H54 (cell line): Measurements from ENCODE around the gene SREK1IP1.

Experiments
- DNase-seq: peaks from one replicate; pipeline ENCODE4 v3.0.0; 2011; ENCODE audit warnings: low spot score, mixed read lengths; ENCODE audit not compliant: insufficient read length
- FAIRE-seq: peaks from 3 replicates; lab custom pipeline; 2011; peaks lifted over from hg19 to GRCh38; lab: Jason Lieb, UNC
- POLR2A ChIP-seq: IDR thresholded peaks from 2 replicates; pipeline ENCODE4 v1.6.1; 2011; ENCODE audit warnings: low read depth, mild to moderate bottlenecking, low read length

The SREK1IP1 gene

GRCh38 chr5:64784451-64785025 lies 16.0 kb upstream of the SREK1IP1 start:
- peak; percentile 84 for FAIRE-seq
- TF ChIP-seq POLR2A: no peak
- DNase-seq: no peak

GRCh38 chr5:64775291-64775690 lies 6.8 kb upstream of the SREK1IP1 start:
- TF ChIP-seq POLR2A: no peak
- no peak for DNase-seq

DNA sequence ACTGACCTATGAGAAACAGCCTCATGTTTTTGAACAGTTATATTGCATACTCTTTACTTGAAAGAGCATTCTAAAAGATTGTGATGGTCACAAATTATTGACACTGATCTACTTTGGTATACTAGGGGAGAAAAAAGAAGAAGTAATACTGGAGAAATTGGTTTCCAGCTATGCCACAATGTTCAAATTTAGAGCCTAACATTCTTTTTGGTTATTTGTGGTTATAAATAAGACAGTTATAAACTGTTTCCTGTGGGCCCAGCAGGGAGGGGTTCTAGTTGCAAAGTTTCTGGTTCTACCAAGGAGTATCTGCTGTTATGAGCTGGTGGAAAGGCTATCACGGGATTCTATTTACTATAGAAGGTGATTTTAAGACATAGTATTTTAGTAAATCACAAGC lies 5.0 kb upstream of the SREK1IP1 start:
- DNase-seq (no peak), FAIRE-seq (no peak)
- TF ChIP-seq POLR2A: no peak

More at GRCh38 chr5:64775291-64775690, 6.8 kb upstream of the SREK1IP1 start:
- no peak for FAIRE-seq

- no peak for TF ChIP-seq POLR2A
- FAIRE-seq: no peak
- DNase-seq: no peak
Observed at GRCh38 chr5:64771736-64772135, 3.2 kb upstream of the SREK1IP1 start.

DNA sequence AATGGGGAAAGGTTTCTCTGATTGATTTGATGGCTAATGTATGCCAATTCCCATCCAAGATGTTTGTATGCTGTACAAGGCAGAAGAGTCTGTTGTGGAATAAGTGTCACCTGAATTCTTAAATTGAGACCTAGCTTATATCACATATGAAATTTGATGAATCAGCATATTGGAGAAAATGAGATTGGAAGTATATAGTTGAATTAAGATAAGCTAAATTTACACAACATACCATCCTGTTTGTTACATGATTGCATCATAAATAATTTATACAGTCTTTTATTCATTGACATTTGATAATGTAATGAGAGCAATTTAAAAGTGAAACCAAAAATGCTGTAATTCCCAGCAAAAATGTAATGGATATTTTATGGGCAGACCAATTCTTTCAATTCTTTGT lies 1.4 kb upstream of the SREK1IP1 start:
- FAIRE-seq (no peak), DNase-seq (no peak)
- TF ChIP-seq POLR2A: no peak

DNA sequence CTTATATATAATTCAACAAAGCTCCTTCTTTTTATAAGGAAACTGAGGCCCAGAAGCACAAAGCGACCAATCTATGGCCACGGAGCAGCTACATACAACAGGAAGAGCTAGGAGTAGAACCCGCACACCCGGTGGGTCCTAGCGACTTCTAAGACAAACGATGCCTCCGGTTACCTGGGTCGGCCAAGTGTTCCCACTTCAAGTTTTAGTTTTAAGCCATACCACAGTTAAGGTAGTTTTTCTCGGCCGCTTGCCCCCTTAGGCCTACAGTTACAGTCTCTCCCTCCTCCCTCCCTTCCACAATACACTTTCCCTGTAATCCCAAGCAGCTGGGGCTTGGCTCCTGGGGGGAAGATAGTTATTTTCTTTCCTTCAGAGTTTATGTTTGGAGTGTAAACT lies 533 bp downstream of the SREK1IP1 start:
- DNase-seq (no peak), FAIRE-seq (no peak)
- no peak for TF ChIP-seq POLR2A

DNA sequence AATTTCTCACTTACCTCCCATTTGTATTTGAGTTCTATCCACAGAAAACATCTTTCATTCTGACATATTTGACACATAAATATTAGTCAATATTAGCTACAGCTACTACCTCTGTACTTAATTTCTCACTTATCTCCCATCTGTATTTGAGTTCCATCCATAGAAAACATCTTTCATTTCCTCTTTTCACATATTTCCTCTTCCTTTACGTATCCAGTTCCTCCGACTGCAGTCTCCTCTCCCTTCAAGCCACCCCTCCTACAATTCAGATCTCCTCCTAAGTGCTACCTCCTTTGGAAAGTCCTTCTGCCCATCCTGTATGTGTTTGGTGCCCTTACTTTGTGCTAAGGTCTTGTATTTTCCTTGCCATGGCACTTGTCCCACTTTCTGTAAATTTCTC lies 1.6 kb downstream of the SREK1IP1 start:
- TF ChIP-seq POLR2A: no peak
- FAIRE-seq (no peak), DNase-seq (no peak)

- FAIRE-seq: no peak
- no peak for DNase-seq
- no peak for TF ChIP-seq POLR2A
Observed at GRCh38 chr5:64765804-64766504, 2.5 kb downstream of the SREK1IP1 start.

- TF ChIP-seq POLR2A: no peak
- FAIRE-seq: no peak
- no peak for DNase-seq
Observed at GRCh38 chr5:64763948-64764503, 4.5 kb downstream of the SREK1IP1 start.

GRCh38 chr5:64759960-64760660 lies 8.4 kb downstream of the SREK1IP1 start:
- FAIRE-seq: no peak
- no peak for DNase-seq
- no peak for TF ChIP-seq POLR2A

GRCh38 chr5:64758901-64759300 lies 9.6 kb downstream of the SREK1IP1 start:
- no peak for TF ChIP-seq POLR2A
- no peak for FAIRE-seq

DNA sequence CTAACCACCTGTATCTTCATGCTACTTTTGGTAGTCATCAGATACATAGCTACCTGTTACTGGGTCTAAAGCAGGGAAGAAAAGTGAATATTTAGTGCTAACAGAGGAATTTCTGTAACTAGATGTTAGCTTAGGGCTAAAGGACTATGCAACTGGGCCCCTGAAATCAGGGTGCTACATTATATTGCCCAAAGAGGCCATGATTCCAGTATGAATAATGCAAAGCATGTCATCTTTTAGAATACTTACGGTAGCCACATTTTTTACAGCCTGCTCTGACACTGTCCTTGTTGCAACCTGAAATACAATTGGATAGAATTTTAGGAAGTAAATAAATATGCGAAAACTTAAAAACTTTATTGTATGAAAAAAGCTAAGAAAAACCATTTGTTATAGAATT lies 14.4 kb downstream of the SREK1IP1 start:
- TF ChIP-seq POLR2A: no peak
- peak; percentile 6 for FAIRE-seq
- DNase-seq: no peak

More at GRCh38 chr5:64758901-64759300, 9.6 kb downstream of the SREK1IP1 start:
- DNase-seq: no peak

GRCh38 chr5:64749385-64749784 lies 19.1 kb downstream of the SREK1IP1 start:
- FAIRE-seq (no peak), DNase-seq (no peak)
- TF ChIP-seq POLR2A: no peak

DNA sequence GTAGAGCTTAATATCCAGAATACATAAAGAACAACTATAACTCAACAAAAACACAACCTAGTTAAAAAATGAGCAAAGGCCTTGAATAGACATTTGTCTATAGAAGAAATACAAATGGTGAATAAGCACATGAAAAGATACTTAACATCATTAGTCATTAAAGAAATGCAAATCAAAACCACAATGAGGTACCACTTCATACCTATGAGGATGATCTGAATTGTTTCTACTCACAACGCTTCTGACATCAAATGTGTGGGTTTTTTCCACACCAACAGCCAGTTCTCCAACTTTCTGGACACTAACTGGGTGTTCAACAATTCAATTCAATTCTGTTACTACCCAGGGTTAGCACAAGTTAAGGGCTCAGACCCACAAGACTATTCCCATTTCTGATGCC lies 22.0 kb downstream of the SREK1IP1 start:
- no peak for DNase-seq
- peak; percentile 84 for FAIRE-seq
- TF ChIP-seq POLR2A: no peak
